Stimulated activated CD8-positive, alpha-beta memory T cell treated with anti-CD3 and anti-CD28 coated beads, Interleukin-15, amount 100 ng/mL, for 1 hour (primary cell): Measurements from ENCODE around the gene SBK3.
"Not testable (repeated sequence)": the region's sequence is repeated elsewhere in the genome, so short reads cannot be mapped to it uniquely, and the experiment has no call there.

ENCODE experiments used
- DNase-seq: peaks from one replicate; pipeline ENCODE4 v3.0.0-alpha.2; 2020; ENCODE audit warnings: low read depth

Gene SBK3

DNA sequence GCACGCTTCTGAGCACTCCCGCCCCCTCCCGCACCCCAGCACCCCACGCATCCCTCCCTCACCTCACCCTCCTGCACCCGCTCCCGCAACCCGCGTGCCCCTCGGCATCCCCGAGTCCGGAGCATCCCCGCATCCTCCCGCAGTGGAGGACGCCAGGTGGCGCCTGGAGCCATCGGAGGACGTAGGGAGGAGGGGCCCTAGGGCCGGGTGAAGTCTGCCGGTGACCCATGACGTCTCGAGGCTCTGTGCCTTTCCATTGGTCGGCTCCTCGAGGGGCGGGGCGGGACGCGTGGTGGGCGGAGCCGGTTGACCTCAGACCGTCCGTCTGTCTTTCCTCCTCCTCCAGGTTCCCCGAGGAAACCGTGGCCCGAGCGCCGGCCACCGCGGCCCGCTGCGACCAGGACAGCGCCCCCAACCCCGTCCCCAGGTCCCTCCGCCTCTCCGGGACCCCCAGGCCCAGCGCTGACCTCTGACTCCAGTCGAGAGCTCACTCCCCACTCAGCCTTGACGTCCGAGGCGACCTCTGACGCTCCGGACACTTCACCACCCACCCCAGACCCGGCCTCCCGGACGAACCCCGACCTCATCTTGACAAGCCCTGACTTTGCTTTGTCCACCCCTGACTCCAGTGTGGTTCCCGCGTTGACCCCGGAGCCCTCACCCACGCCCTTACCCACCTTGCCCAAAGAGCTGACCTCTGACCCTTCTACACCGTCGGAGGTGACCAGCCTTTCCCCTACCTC is 28.3 kb downstream of the SBK3 start:
- peak; percentile 84 for DNase-seq

DNA sequence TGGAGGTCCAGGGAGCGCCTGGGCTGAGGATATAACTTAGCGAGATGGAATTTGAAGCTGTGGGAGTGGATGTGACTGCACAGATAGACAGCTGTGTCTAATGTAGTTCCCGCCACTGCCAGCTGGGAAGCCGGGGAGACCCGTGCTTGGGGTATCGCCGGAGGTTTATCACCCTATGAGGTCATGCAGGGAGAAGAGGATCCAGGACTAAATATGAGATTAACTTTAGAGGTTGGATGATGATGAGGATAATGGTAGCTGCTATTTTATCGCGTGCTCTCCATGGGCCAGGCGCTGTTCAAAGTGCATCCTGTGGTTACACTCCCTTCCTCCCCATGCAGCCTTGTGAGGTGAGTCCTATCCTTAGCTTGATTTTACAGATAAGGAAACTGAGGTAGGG is 37.2 kb downstream of the SBK3 start:
- DNase-seq, result no peak

DNA sequence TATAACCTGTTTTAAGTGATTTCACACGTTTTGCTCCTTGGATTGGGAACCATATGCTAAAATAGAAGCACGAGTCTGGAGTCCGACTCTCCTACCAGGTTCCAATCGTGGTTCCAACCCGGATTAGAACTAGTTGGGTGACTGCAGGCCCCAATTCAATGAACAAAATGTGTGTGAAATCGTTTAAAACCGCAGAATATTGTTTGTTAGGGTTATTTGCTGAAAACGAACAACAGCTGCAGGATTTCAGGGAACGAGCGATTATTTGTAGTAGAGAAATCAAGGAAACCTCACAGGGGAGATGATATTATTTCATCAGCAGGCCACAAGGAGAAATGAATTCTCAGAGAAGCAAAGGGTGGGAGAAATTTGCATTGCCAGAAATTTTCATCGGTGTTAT is 40.4 kb downstream of the SBK3 start:
- DNase-seq, result no peak

DNA sequence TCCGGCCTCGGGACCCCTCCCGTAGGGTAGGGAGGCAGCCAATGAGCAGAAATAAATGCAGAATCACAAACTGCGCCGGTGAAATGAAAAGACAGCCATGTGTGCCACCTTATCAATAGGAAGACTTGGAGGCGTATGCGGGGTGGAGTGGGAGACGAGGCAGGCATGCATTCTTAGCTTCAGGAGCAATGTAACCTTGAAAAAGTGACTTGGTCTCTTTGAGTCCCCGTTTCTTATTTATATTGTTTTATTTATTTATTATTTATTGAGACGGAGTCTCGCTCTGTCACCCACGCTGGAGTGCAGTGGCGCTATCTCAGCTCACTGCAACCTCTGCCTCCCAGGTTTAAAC is 41.1 kb downstream of the SBK3 start:
- no peak for DNase-seq

DNA sequence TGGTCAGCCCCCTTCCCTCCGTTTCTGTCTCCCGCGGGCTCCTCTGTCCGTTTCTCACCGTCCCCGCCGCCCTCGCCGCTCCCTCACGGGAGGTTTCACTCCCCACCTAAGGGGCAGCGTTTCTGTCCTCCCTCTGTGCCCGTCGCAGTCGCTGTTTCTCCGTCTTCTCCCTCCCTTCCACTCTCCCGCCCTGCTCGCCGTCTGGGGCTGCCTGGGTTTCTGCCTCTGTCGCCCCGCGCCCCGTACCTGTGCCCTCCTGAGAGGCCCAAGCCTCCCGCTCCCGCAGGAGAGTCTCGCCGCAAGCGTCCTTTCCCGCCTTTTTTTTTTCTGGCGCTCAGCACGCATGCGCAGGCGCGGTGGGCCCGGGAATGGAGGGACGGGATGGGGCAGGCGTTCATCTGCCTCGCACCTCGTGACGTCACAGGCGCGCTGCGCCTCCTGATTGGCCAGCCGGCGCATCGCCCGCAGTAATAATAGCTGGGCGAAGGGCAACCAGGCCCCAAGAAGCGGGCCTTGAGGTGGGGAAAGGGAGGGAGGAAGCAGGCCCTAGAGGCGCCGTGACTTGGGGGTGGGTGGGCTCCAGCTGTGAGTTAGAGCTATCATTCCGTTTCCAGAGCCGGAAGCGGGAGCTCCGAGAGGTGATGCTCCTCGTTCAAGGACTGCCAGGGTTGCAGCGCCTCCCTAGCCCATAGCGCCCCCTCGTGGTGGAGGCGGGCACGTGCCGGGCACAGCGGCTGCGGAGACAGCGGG is 41.7 kb downstream of the SBK3 start:
- DNase-seq, result peak; percentile 89

DNA sequence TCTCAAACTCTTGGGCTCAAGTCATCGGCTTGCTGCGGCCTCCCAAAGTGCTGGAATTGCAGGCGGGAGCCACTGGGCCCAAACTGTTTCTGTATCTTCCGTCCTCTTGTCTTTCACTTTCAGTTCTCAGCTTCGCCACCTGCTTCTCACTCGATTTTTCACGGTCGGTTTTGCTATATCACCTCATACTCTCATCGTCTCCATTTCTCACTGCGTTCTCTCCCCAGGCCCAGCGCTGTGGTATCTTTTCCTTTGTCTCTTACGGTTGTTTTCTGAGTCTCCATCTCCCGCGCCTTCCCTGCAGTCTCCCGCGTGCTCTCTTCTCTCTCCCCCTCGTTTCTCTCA is 42.2 kb downstream of the SBK3 start:
- no peak for DNase-seq

DNA sequence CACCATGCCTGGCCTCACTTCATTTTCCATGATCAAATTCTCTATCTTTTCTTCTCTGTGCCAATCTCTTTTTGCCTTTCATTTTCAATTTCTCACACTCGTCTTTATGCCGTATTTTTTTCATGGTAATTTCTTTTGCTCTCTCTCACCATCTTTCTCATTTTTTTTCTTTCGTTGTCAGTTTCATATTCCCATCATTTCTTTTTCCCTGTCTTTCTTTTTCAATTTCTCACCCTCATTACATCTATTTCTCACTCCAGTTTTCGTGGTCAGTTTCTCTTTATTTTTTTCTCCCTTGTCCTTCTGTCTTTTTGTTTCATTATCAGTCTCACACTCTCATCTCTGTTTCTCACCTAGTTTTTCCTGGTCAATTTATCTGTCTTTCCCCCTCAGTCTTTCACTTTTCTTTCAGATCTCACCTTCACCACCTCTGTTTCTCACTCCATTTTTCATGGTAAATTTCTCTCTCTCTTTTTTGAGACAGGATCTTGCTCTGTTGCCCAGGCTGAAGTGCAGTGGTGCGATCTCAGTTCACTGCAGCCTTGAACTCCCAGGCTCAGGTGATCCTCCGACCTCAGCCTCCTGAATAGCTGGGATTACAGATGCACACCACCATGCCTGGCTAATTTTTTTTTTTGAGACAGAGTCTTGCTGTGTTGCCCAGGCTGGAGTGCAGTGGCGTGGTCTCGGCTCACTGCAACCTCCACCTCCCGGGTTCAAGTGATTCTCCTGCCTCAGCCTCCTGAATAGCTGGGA is 43.0 kb downstream of the SBK3 start:
- no peak for DNase-seq

DNA sequence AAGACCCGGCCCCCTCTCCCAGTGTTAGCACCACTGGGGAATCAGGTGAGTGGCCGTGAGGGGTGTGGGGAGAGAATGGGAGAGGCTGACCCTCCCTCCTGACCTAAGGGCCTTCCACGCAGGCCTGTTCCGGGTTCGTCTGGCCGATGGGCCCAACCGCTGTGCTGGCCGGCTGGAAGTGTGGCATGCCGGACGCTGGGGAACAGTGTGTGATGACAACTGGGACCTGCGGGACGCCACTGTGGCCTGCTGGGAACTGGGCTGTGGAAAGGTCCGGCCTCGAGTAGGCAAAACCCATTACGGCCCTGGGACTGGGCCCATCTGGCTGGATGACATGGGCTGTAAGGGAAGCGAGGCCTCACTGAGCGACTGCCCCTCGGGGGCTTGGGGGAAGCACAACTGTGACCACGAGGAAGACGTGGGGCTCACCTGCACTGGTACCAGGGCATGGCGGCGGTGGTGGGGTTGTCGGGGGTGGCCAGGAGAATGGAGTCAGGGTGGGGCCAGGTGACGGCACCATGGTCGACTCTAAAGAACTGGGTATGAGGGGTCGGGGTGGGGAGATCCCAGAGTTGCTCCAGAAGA is 44.9 kb downstream of the SBK3 start:
- no peak for DNase-seq

DNA sequence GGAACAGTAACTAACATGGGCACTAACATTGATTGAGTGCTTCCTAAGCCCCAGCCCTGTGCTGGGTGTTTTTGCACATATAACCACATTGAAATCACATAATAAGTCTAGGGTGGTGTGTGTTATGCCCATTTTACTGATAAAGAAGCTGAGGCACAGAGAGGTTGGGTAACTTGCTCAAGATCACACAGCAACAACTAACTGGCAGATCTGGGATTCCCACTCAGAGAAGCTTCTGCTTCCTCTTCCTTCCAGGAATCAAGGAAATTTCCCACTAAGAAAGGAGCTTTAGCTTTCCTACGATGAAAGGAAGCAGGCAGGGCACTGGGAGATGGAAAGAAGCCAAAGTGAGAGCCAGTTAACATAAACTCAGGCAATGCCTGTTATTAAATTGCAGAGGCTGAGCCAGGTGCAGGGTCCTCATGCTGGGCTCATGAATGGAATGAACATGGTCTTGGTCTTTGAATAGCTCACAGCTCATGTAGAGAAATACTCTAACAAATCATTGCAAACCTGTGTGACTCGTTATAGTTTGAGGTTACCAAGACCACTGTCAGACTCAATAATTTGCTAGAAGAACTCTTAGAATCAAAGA is 47.0 kb downstream of the SBK3 start:
- no peak for DNase-seq

DNA sequence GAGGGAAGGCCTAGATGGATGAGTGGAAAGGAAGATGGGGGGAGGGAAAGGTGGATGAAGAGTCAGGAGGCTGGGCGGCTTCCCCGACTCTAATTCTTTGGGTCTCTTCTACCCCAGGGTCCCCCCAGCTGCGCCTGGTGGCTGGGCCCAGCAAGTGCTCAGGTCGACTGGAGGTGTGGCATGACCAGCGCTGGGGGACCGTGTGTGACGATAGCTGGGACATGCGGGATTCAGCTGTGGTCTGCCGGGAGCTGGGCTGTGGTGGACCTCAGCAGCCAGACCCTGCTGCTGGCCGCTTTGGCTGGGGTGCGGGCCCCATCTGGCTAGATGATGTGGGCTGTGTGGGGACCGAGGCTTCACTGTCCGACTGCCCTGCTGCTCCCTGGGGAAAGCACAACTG is 47.6 kb downstream of the SBK3 start:
- no peak for DNase-seq

DNA sequence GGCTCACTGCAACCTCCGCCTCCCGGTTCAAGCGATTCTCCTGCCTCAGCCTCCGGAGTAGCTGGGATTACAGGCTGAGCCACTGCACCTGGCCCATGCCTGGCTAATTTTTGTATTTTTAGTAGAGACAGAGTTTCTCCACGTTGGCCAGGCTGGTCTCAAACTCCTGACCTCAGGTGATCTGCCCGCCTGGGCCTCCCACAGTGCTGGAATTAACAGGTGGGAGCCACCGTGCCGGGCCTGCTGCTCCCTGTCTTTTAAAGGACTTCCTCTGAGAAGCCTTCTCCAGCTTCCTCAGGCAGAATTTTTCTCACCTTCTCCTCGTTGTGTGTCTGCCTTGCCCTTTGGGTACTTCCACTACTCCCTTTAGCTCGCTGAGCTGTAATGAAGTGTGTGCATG is 48.5 kb downstream of the SBK3 start:
- not testable (repeated sequence) for DNase-seq

DNA sequence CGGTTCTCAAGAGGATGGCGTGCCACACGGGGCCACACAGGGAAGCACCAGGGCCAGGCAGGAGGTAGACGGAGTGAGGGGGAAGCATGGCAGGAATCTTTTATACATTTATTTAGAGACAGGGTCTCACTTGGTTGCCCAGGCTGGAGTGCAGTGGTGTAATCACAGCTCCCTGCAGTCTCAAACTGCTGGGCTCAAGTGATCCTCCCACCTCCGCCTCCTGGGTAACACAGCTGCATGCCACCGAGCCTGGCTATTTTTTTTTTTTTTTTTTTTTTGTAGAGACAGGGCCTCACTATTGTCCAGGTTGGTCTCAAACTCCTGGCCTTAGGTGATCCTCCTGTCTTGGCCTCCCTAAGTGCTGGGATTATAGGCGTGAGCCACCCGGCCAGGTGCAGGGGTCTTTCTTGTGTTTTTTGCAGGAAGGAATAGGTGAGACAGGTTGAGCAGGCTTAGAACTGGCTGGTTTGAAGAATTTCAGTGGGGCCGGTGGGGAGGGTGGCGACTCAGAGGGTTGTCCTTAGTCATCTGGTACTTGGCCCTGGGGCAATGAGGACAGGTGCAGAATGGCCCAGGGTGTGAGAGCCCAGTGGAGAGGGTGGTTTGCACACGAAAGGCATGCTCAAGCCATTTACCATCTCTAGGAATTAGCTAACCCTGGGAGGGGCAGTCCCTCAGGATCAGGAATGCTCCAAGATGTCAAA is 49.5 kb downstream of the SBK3 start:
- DNase-seq, result no peak

DNA sequence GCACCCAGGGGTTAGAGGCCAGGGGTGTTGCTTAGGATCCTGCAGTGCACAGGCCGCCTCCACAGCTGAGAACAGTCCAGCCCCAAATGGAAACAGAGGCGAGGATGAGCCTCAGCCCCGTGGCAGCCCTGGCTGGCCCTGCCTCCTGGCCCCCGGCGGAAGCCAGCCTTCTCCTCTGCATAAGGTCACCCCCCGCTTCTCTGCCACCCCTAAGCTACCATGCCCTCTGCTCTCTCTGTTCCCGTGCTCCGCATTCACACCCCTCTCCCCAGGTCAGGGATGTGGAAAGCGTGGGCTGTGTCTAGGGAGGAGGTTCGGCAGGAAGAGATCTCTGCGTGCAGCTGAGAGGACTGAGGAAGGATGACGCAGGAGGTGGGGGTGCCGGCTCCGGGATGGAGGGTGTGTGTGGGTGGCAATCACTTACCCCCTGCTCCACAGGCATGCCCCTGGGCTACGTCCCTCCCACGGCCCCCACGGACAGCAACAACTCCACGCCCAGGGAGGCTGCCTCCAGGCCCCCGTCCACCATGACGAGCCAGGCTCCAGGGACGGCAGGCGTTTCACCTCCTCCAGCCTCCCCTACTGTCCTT is 51.1 kb downstream of the SBK3 start:
- no peak for DNase-seq

DNA sequence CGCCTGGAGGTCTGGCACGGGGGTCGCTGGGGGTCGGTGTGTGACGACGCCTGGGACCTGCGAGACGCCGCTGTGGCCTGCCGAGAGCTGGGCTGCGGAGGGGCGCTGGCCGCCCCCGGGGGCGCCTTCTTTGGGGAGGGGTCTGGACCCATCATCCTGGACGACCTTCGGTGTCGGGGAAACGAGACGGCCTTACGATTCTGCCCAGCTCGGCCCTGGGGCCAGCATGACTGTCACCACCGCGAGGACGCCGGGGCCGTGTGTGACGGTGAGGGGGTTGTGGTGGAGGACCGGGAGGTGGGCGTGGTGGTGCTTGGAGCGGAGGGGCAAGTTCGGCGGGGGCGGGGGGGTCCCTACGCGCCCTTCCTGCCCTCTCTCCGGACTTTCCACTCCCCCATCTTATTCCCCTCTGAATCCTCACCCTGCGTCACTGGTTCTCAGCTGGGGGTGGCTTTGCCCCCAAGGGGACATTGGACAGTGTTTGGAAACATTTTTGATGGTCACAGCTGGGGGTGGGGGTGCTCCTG is 51.6 kb downstream of the SBK3 start:
- DNase-seq, result no peak

DNA sequence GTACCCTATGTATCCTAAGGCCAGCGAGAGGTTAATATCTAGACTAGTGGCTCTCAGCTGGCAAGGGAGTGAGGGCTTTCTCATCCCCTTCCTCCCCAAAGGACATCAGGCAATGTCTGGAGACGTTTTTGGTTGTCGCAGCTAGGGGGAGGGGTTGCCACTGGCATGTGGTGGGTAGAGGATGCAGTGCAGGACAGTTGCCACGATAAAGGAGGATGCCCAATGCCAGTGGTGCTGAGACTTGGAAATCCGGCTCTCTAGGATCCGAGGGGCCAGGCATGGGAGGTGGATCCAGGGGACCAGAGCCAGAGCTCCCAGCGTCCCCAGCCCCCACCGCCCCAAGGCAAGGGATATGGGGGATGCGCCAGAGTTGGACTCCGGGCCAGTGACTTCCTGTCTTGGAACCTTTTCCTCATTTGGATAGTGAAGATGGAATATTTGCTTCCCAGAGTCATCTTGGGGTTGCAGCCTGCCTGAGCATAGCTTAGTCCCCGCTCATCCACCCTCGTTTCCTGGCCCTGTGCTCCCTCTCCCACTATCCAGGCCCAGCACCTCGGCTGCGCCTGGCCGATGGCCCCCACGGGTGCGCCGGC is 52.2 kb downstream of the SBK3 start:
- DNase-seq, result no peak

DNA sequence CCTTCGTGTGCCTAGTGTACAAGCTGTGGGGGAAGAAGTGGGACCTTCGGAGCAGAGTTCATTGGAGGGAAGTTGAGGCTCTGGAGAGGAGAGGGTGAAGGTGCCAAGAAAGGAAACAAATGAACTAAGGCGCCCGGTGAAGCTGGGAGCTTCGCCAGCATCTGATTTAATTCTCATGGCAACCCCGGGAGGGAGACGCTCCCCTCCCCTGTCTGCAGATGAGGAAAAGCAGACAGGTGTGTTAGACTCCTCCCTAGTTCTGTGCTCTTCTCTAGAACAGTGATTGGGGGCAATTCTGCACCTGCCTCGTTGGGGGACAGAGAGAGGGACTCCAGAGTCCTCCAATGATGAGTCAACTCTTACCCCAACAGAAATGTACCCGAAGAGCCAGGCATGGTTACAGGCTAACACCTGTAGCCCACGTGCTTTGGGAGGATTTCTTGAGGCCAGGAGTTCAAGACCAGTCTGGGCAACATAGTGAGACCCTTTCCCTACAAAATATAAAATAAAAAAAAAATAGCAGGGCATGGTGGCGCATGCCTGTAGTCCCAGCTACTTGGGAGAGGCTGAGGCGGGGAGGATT is 52.9 kb downstream of the SBK3 start:
- no peak for DNase-seq

DNA sequence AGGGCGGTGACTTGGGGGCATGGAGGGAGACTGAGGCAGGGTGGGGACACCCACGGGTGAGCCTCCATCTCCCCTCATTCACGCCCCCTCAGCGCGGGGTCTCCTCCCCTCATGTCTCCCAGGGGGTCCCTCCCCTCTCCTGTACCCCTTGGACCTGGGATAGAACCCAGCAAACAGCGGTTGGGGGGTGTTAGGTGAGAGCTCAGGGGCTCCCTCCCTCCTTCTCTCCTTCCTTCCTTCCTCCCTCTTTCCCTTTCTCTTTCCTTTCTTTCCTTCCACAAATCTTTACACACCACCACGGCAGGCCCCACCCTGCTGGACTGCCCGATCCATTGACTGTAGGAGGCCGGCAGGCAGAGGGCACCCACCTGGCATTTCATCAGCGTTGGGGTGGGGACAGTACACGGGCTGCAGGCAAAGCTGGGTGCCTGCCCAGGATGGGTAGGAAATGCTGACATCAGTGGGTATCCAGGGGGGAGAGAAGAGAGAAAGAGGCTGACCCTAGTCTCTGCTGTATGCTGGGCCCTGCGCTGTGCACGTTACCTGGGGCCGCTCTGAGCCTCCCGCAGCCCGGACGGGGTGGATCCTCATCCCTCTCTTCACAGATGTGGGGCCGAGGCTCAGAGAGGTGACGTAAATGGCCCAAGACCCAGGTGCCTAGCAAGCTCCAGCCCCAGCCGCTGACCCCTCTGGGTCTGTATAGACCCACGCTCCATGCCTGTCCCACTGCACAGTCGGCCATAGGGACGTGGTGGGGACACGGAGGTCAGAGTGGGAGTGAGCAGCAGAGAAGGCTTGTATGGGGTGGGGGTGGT is 53.6 kb downstream of the SBK3 start:
- DNase-seq, result no peak
